Measurements from ENCODE around the gene BTBD10.

DNA sequence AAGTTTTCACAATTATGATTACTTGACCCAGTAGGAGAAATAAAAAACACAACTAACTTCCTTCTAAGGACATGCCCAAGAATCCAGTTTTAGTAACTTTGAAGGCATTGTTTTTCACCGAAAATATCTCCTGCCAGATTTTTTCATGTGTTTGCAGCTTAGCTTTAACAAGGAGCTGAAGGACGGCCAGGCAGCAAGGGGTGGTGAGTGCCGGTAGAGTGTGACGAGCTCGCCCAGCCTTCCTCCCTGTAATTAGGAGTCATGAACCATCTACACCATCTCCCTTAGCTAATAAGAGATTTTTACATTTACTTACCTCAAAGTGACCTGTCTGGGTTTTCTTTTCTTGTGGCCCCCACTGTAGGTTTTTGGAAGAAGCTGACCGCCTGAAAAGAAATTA is 113.4 kb downstream of the BTBD10 start:
- TF ChIP-seq, protein P1, sequence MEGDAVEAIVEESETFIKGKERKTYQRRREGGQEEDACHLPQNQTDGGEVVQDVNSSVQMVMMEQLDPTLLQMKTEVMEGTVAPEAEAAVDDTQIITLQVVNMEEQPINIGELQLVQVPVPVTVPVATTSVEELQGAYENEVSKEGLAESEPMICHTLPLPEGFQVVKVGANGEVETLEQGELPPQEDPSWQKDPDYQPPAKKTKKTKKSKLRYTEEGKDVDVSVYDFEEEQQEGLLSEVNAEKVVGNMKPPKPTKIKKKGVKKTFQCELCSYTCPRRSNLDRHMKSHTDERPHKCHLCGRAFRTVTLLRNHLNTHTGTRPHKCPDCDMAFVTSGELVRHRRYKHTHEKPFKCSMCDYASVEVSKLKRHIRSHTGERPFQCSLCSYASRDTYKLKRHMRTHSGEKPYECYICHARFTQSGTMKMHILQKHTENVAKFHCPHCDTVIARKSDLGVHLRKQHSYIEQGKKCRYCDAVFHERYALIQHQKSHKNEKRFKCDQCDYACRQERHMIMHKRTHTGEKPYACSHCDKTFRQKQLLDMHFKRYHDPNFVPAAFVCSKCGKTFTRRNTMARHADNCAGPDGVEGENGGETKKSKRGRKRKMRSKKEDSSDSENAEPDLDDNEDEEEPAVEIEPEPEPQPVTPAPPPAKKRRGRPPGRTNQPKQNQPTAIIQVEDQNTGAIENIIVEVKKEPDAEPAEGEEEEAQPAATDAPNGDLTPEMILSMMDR (IDR thresholded peaks at IDR 0.05): no peak
- TF ChIP-seq POLR2A (IDR thresholded peaks at IDR 0.05): no peak

Measured in adrenal gland (tissue), 5 donors.